Breast epithelium (tissue), 3 donors: ENCODE measurements around the gene GMEB1.
"Not testable (repeated sequence)": the region's sequence is repeated elsewhere in the genome, so short reads cannot be mapped to it uniquely, and the experiment has no call there.

ENCODE experiments used
- POLR2A ChIP-seq: fragments of 450-650 bp; IDR thresholded peaks from one replicate; pipeline ENCODE4 v1.6.1; 2016; ENCODE audit warnings: antibody characterized with exemption, mild to moderate bottlenecking, moderate library complexity
- POLR2AphosphoS5 ChIP-seq, 3 donors: sonication (generic); formaldehyde crosslinking; IDR thresholded peaks; one replicate each; pipeline ENCODE4 v1.6.1; 2017; ENCODE audit warnings: antibody characterized with exemption in 3 of 3
- TF ChIP-seq, protein P1 (sequence below), 3 donors: fragments of 450-650 bp; IDR thresholded peaks; one replicate each; pipeline ENCODE4 v1.5.1; 2016 to 2017; ENCODE audit warnings: antibody characterized with exemption in 3 of 3, mild to moderate bottlenecking in 3 of 3, moderate library complexity in 3 of 3

DNA sequence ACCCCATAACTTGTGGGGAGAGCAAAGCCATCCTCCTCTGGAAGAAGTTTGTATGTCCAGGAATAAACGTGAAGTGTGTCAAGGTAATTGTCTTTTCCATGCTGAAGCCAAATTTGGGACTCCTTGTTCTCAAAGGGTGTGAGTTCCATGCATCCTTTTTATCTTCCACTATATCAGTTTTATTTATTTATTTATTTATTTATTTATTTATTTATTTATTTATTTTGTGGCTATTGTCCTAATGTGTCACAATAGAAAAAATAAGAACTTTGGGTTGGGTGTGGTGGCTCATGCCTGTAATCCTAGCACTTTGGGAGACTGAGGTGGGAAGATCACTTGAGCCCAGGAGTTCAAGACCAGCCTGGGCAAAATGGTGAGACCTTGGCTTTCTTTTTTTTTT lies 23.0 kb downstream of the GMEB1 start:
- TF ChIP-seq, protein P1, sequence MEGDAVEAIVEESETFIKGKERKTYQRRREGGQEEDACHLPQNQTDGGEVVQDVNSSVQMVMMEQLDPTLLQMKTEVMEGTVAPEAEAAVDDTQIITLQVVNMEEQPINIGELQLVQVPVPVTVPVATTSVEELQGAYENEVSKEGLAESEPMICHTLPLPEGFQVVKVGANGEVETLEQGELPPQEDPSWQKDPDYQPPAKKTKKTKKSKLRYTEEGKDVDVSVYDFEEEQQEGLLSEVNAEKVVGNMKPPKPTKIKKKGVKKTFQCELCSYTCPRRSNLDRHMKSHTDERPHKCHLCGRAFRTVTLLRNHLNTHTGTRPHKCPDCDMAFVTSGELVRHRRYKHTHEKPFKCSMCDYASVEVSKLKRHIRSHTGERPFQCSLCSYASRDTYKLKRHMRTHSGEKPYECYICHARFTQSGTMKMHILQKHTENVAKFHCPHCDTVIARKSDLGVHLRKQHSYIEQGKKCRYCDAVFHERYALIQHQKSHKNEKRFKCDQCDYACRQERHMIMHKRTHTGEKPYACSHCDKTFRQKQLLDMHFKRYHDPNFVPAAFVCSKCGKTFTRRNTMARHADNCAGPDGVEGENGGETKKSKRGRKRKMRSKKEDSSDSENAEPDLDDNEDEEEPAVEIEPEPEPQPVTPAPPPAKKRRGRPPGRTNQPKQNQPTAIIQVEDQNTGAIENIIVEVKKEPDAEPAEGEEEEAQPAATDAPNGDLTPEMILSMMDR (IDR thresholded peaks at IDR 0.05): not testable (repeated sequence)
- TF ChIP-seq POLR2A; POLR2AphosphoS5 (IDR thresholded peaks at IDR 0.05): not testable (repeated sequence)
